HG03159 (cell line): ENCODE data around the gene KIAA1328.
"Not testable (repeated sequence)": the region's sequence is repeated elsewhere in the genome, so short reads cannot be mapped to it uniquely, and the experiment has no call there.

Experiments
- ATAC-seq: cut with Tn5 transposase; IDR thresholded peaks from one replicate; pipeline ENCODE4 v1.9.1; 2021; ENCODE audit warnings: mild to moderate bottlenecking, moderate library complexity; ENCODE audit not compliant: unreplicated experiment

The KIAA1328 gene

DNA sequence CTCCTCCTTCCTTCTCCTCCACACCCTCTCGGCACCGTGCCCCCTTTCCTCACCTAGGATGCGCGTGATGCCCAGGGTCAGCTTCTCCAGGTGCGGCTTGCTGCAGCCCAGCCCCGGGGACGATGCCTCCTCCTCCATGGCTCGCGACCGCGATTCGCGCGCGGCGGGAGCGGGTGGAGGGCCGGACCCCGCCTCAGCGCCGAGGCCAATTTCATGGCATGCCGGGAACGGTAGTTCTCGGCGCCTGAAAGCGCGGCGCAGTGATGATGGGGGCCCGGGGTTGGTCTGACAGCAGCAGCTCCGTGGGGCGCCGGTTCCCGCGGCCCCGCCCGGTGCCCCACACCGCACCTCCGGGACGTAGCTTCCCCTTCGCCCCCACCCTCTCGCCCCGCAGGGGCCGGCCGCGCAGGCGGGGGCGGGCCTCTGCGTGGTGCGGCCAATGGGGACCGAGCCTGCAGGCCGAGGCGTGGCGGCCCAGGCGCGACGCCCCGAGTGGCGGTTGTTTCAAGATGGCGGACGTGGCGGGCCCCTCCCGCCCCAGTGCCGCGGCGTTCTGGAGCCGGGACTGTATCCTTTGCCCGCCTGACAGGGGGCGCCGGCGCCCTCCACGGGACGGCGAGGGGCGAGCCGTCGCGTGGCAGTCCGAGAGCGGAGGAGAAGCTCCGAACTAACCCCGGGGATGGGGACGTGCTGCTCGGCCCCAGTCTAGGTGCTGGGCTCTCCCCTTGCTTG is at the start of gene KIAA1328, which contains the start of gene TPGS2:
Gene KIAA1328, plus strand, starts transcription at position 498 of the 732 bp plus-strand sequence. Its CDS starts 12 bp downstream, at position 510.
Gene TPGS2, minus strand, starts transcription at position 373 of the 732 bp plus-strand sequence. Its CDS starts 235 bp downstream, at position 138.
- ATAC-seq, result peak; percentile 92

- ATAC-seq, result no peak
These were observed 48.2 kb upstream of the KIAA1328 start for GRCh38 chr18:36780748-36781147.

DNA sequence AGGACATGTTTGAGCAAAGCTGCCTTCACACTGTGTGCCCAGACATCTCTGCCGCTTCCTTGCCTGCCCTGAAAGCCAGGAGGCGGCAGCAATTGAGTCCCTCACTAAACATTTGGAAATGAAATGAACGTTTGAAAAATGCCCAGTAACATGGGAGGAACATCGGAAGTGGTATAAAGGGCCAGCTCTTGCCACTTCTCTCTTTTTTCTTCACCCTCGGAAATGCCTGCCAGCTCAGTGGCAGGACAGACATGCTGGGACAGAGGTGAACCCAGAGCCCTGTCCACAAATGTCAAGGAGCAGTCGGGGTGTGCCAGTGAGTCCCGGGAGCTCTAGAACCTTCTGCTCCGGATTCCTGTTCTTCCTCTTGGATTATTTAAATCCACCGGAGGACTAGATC is 46.2 kb upstream of the KIAA1328 start:
- ATAC-seq, result no peak

DNA sequence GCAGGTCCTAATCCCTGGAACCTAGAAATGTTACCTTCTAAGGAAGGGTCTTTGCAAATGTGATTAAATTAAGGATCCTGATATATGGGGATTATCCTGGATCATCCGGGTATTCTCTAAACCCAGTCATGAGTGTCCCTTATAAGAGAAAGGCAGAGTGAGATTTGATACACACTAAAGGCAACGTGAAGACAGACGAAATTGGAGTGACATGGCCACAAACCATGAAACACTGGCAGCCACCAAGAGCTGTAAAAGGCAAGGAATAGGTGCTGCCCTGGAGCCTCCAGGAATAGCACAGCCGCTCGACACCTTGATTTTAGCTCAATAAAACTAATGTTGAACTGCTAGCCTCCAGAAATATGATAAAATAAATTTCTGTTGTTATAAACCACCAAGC is 45.1 kb upstream of the KIAA1328 start:
- ATAC-seq, result no peak

GRCh38 chr18:36786686-36787085 is 42.2 kb upstream of the KIAA1328 start:
- ATAC-seq, result no peak

DNA sequence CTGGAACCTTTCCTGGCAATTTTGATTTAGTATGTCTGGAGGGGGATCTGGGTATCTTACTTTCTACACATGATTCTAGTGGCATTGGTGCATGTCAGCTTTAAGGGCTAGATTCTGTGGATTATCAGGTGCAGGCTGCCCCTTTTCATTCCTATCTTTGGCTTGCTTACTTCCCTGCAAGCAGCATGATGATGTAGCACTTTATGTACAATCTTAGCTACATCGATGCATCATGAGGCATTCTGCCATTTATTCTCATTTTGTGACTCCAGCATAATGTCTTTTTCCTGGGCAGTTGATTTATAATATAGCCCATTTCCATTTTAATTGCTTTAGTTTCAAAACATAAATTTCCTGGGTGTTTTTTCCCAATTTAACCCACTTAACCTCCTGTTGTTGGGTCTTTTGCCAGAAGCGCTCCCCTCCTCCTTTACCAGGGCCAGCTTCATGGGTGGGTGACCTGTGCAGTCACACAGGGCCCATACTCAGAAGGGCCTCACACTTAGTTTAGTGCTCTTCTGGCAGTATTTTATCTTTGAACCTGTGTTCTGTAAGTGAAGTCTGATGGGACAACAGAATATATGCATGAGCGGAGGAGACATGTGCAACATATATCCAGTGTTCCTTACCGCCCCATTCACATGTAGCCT is 36.2 kb upstream of the KIAA1328 start:
- ATAC-seq, result no peak

DNA sequence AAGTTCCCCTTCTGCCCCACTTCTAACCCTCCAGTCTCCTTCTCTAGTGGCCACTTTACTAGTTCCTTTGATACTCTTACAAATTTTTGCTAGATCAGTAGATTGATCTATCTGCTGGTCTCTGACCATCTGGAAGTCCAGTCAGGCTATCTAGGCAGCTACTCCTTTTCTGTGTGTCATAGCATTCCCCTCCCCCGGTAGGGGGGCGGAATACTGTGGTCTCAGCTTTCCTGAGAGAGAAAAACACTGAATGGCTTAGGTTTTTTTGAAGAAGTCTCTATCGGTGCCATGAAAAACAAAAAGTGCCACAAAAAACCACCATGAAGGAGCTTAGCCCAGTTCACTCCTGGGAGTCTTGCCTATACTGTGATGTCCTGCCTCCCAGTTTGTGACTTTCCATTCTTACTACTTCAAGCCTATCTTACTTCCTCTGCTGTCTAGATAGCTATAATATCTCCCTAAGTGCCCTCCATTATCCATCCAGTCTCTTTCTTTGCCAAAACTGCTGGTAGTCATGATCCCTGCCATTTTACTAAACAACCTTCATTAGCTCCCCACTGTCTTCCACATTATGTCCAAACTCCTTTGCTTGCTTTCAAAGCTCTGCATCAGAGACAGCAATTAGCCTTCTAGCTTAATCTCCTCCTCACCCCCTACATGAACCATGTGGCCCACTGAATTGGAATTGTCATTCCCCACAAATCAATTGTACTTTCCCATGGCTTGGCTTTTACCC is 30.0 kb upstream of the KIAA1328 start:
- no peak for ATAC-seq

DNA sequence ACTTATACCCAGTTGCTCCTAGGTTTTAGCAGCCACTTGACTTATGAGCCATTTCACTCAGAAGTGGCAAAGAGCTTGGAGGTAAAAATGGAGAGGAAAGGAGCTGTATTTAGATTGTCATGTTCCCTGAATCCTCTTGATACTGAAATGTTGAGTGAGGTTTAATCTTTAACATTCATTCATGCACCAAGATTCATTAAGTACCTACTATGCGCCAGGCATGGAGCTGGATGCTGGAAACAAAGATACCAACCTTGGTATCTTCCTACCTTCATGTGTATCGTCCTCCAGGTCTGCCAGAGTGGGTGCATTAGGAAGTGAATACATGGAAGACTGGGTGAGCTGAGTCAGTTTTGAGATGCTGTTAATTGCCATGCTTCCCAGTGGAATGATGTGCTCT is 23.8 kb upstream of the KIAA1328 start:
- ATAC-seq, result no peak

DNA sequence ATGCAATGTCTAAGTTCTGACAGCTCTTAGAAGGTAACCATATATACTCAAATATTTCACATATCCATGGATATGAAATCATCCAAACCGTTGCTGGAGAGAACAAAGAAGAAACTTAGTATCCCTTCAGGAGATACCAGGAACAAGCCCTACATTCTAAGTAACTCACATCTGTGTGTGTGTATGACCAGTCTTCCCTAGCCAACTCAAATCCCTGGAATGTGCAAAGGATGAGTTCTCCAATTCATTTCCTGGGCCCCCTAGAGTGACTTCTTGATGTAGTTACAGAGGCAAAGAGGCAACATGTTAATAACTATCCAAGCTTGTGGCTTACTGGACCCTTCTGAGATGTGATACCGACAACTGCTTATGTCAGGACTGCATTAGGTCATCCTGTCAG is 20.2 kb upstream of the KIAA1328 start:
- ATAC-seq, result no peak

DNA sequence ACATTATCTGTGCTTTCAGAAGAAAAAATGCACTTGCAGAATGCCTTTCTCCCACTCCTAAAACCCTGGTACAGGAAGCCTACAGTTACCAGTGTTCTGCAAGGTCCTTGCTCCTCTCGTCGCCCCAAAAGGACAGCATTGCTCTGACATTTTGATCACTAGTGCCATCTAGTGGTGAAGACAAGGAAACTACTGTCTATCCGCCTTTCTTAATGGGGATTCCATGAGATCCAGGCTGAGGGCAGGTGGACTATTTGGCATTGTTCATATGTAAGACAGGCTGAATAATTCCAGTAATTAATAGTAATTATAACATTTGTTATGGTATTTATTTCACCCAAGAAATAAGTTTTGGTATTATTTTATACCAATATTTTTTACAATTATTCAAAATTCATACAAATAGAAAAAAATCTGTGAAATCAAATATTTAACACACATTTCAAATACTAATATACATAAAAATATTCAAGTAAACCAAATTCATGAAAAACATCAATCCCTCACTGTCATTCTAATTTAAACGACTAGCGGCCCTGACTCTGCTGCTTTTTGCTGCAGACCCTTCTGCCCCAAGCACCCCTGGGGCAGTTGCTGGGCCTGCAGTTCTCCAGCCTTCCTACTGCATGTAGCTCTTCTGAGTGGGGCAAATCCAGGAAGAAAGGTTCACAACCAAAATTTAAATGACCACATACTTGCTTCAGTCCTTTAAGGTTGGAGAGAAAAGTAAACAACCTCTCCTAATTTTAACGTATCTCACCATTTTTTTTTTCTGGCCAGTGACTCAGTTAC is 19.1 kb upstream of the KIAA1328 start:
- ATAC-seq, result peak; percentile 96

GRCh38 chr18:36811430-36811829 is 17.5 kb upstream of the KIAA1328 start:
- ATAC-seq, result no peak

- no peak for ATAC-seq
These were observed 17.0 kb upstream of the KIAA1328 start for GRCh38 chr18:36811955-36812354.

DNA sequence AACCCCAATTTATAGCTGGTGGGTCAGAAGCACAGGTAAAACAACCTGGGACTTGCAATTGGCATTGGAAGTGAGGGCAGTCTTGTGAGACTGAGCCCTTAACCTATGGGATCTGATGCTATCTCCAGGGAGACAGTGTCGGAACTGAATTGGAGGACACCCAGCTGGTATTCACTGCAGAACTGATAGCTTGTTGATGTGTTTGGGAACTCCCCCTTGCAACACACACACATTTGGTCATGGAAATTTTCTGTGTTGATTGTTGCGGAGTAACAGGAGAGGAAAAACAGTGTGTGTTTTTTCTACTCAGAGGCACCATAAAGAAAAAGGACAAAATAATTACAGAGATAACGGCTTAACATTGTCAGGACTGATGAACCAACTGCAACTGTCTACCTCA is 16.2 kb upstream of the KIAA1328 start:
- ATAC-seq, result no peak

DNA sequence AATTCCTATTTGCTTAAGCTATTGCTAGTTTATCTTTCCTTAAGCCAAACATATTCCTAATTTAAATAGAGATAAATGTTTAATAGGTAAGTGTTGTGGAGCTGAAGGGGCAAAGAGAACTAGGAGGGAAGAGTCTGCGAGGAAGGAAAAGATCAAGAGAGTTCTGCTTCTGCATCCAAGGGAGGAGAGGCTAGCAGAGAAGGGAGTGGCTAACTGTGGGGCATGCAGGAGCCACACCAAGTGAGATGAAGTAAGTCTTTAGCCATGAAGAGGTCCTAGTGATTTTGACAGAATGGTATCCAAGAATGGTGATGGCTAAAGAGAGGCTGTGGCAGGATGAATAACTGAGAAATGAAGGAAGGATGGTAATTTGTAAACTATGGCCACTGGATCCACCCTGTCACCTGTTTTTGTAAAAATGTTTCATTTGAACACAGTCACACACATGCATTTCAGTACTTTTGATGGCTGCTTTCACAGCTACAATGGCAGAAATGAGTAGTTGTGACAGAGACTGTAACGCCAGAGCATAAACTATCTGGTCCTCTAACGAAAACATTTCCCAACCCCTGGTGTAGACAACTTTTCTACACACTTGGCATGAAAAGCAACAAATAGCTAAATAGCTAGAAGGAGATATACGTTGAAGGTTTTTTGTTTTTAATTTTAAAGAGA is 15.7 kb upstream of the KIAA1328 start:
- no peak for ATAC-seq

DNA sequence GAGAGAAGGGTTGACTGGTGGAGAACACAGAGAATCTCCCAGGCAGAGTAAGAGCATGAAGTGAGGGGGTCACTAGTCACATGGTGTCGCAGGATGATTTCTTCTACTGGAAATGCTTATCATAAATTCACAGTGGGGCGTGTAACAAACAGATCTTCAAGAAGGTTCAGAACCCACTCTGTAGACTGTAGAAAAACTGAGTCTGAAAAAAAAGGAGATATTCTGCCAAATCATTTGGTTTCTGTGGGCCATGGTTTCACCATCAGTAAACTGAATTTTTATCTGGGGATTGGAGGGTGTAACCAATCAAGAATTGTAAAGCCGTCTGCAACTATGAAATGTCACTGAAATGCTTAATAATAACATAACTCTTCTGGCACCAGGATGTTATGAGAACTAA is 15.1 kb upstream of the KIAA1328 start:
- no peak for ATAC-seq

DNA sequence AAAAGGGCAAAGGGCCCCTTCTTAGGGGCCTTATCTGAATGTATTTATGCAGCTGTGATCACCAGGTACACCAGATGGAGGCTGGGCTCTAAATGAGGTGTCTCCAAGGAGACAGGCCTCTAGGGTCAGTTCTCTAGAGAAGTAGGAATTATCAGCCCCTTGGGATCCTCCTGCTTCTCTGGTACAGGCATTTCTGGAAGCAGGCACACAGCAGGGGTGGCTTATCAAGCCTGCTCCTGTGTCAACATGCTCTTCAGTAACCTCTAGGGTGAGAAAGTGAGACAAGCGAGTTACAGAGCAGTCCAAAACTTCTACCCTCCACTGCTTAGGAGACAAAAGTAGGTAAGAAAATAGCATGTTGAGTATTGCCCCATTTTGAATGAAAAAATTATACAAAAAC is 13.9 kb upstream of the KIAA1328 start:
- no peak for ATAC-seq

DNA sequence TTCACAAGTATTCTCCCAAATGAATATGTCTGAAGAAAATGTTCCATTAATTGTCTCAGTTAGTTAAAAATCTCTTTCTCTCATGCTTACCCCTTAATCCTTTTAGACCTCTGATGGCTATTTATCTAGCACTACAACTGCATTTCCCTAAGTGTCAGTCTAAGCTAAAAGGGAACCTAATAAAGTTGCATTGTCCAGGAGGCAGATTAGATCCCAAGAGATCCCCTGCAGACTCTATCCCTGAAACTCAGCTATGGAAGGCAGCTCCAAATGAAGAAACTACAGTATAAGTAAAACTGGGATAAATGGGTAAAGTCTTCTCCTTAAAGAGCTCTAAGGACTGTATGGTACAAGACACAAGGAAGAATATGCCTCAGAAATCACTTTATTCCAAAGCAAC is 12.8 kb upstream of the KIAA1328 start:
- ATAC-seq, result not testable (repeated sequence)

- no peak for ATAC-seq
These were observed 11.9 kb upstream of the KIAA1328 start for GRCh38 chr18:36817039-36817438.

GRCh38 chr18:36818652-36819051 is 10.3 kb upstream of the KIAA1328 start:
- ATAC-seq, result no peak

DNA sequence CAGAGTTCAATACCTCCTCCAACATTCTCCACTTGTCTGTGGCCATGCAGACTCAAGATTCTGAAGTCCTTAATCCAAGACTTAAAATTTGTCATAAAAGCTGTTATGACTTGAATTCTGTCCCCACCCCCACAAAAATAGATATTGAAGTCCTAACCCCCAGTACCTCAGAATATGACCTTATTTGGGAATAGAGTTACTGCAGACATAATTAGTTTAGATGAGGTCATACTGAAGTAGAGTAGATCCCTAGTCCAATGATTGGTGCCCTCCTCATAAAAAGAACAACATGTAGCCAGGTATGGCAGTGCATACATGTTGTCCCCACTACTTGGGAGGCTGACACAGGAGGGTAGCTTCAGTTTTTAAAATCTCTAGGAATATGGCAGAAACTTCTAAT is 9.3 kb upstream of the KIAA1328 start:
- no peak for ATAC-seq
